Fibroblast of pulmonary artery (primary cell): ENCODE measurements around the gene CROCC2.

Experiments
- DNase-seq: peaks from one replicate; pipeline ENCODE4 v3.0.0-alpha.2; 2010; ENCODE audit warnings: low read depth
- H3K4me3 ChIP-seq: replicated peaks from 2 replicates; pipeline ENCODE4 v1.5.1; 2011; ENCODE audit warnings: low read depth, mild to moderate bottlenecking, control low read depth, low read length, moderate library complexity
- CTCF ChIP-seq: IDR thresholded peaks from 2 replicates; pipeline ENCODE4 v1.5.1; 2011; ENCODE audit warnings: mild to moderate bottlenecking, control low read depth, low read length, inconsistent platforms; ENCODE audit errors: missing control alignments

Gene CROCC2

GRCh38 chr2:240916571-240917008 lies 10.5 kb downstream of the CROCC2 start:
- DNase-seq = peak; percentile 60
- no peak overlapping the region for H3K4me3 ChIP-seq
- TF ChIP-seq CTCF = no peak

- no peak for DNase-seq
- H3K4me3 ChIP-seq = no peak overlapping the region
- TF ChIP-seq CTCF = no peak
These were observed 11.0 kb downstream of the CROCC2 start for GRCh38 chr2:240917009-240917683.

- DNase-seq = no peak
- no peak overlapping the region for H3K4me3 ChIP-seq
- no peak for TF ChIP-seq CTCF
These were observed 11.6 kb downstream of the CROCC2 start for GRCh38 chr2:240917684-240918257.

GRCh38 chr2:240918258-240919091 lies 12.3 kb downstream of the CROCC2 start:
- H3K4me3 ChIP-seq = no peak overlapping the region
- TF ChIP-seq CTCF = no peak
- no peak for DNase-seq

GRCh38 chr2:240919161-240919781 lies 13.1 kb downstream of the CROCC2 start:
- TF ChIP-seq CTCF = no peak
- DNase-seq = no peak
- no peak overlapping the region for H3K4me3 ChIP-seq

- DNase-seq = no peak
- no peak overlapping the region for H3K4me3 ChIP-seq
- no peak for TF ChIP-seq CTCF
These were observed 13.9 kb downstream of the CROCC2 start for GRCh38 chr2:240919786-240920782.
